GM21723 (cell line): ENCODE results near the gene SZT2.
A peak's percentile ranks its signal among the peaks of the same experiment; 100 is the strongest.
"Not testable (repeated sequence)": the region's sequence is repeated elsewhere in the genome, so short reads cannot be mapped to it uniquely, and the experiment has no call there.

Experiments
- ATAC-seq: cut with Tn5 transposase; IDR thresholded peaks from one replicate; pipeline ENCODE4 v1.9.1; 2021; ENCODE audit warnings: mild to moderate bottlenecking, moderate library complexity; ENCODE audit not compliant: unreplicated experiment

The SZT2 gene

DNA sequence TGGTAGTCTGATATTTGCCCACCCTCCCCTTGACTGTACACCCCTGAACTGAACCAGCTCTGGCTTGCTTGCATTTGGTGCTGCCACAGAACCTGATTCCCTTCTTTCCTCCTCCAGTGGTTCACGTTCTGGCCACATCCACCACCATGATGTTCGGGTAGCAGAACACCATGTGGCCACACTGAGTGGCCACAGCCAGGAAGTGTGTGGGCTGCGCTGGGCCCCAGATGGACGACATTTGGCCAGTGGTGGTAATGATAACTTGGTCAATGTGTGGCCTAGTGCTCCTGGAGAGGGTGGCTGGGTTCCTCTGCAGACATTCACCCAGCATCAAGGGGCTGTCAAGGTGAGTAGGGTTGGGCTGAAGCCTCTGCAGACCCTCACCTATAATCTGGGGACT, 29.1 kb upstream of the SZT2 start:
- no peak for ATAC-seq

DNA sequence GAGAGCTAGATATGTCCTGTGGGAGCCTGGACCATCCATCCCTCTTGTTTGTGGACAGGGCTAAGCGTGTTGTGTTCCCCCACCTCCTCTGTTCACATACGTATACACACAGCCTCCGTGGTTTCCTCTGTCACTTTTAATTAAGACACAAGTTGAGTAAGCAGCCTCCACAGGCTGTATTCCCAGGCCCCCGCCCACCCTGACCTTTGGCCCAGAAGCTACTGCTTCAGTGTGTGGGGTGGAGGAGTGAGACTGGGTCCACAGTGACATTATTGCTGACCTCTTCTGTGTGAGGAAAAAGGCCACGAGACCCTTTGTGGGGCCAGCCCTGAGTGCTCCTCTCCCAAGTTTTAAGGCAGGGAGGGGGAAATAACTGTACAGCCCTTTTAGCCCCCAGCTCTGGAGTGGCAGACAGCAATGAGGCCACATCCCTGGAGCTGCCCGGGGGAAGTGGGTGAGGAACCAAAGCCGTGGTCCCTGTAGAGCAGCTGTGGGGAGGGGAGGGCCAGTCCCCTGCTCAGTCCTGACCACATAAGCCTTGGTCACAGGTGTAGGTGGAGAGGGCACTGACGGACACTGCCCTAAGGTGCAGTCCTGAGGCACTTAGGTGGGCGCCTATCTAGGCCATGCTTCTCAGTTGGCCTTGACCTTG, 26.3 kb upstream of the SZT2 start:
- ATAC-seq = no peak

DNA sequence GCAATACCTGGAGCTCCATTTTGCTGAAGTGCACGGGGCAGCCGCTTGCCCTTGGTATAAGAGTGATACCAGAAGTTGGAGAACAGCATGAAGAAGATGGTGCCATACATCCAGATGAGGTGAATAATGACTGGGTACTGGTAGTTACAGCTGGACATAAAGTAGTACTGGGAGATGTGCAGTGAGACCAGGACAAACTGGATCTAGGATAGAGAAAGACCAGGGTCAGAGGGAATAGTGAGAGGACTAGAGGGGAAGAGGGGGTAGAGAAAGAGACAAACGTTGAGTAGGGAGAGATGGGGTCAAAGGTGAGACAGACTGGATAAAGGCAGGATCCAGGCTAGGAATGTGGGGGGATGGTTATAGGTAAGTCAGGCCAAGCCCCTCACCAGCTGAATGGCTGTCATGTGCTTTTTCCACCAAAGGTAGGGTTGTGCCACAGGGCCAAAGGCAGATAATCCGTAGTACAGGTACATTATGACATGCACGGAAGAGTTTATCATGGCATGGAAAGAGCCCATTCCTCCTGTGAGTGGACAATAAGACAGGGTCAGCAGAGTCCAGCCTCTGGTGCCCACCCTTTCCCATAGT, 25.7 kb upstream of the SZT2 start:
- no peak for ATAC-seq

DNA sequence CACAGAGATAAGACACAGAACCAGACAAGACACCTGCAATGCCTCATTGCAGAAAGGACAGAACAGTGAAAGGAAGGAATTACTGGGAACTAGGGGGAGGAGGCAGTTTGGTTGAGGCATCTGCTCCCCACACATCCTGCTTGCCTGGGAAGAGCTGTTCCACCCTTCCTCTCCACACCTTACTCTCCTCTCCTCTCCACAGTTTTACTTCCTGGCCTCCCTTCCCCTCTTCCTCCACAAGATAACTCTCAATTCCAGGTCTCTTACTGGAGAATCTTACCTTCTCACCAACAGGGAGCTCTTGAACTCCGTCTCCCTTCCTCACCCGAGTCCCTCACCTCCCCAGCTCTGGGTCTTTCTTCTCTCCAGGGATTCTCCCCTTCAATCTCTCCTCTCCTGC, 24.0 kb upstream of the SZT2 start:
- no peak for ATAC-seq

DNA sequence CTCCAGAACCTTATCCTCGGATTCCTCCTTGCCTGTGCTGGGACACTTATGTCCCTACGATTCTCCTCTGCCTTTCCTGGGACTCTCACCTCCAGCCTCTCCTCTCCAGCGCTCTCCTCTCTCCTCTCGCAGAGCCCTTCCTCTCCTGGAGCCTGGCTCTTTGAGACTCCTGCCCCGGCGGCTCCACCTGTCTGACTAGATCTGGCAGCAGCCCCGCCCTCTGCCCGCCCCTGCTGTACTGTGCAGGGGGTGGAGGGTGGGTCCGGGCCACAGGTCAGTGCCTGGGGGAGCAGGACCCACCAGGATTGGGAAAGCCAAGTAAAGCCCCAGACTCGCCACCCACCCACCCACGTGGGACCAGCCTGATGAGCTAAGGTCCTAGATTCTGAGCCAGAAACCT, 23.5 kb upstream of the SZT2 start:
- ATAC-seq = no peak

DNA sequence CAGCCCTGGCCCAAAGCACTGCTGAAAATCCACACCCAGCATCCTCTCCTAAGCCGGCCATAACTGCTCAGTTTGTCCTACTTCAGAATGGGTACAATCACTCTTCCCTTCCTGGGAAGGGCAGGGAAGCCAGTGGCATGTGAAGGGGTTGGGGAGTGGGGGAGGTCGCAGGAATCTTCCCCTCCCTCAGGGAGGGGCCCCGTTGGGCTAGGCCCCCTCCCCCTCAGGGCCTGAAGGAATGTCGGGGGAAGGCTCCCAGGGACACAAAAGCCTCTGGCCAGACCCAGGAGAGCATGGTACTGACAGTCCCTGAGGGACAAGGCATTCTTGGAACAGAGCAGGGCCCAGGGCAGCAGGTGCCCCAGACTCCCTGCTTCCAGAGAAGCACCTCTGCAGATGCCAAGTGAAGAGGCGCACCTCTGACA, 23.1 kb upstream of the SZT2 start:
- ATAC-seq = no peak

DNA sequence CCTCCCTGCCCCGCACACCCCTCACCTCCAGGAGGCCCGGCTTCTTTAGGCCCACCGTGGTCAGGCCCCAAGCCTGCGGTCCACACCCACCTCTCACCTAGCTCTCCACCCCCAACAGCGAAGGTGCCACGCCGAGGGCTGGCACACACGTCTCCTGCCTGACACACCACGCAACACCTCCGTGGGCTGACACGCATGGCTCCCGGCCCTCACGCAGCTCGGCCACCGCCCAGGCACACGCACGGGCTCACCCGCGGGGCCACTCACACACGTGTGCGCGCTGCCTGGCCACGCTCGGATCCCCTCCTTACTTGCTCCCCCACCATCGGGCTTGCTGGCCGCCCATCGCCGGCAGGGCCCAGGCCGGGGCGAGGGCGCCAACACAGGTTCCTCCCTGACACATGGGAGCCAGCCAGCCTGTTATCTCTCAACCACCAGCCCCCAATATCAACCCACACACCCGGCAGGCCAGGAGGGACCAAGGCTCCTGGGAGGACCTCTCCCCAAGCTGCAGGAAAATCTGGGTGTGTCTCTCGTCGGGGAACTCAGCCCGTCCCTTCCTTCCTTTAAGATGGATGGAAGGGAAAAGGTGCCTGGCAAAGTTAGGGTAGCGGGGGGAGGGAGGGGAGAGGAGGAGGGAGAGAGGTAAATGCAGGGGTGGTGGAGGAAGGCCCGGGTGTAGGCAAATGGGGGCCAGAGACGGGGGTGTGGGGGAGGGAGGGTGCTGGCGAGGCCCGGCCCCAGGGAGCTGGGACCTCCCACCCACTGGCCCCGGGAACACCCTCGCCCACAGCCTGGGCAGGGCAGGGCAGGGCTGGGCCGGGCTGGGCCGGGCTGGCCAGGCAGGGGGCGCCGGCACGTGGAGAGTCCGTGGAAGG, 22.4 kb upstream of the SZT2 start:
- ATAC-seq = peak; percentile 49

DNA sequence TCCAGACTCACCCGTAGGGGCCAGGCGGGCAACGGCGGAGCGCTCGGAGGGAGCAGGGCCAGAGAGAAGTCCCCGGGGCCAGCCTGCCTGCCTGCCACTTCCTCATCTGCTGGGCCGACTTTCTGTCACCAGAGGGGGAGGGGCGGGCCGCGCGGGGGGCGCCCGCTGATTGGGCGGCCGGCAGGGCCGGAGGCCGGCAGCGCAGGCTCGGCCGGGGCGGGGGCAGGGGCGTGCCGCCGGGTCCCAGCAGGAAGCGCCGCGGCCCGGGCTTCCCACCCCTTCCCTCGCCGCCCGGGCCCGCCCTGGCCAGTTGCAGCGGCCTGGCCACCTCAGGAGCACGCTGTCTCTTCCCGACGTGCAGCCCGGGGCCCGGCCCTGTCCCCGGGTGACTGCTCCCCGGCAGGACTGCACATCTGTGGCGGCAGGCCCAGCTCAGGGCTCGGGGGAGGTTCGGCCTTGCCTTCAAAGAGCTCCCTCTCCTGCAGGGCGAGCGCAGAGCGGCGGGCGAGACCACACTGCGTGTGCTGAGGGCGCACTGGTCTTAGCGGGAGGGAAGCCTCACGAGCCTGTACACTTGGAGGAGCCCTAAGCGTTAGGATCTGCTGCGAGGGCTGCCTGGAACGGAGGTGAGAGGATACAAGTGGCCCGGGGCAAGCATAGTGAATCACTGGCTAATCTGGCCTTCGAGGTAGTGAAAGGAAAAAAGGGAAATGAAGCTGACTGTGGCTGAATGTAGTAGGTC, 21.6 kb upstream of the SZT2 start, which contains the start of gene ELOVL1:
Gene ELOVL1, minus strand, starts transcription at position 108 of the 742 bp plus-strand sequence. CDS start 2,402 bp downstream, outside the sequence.
- ATAC-seq = peak; percentile 71

DNA sequence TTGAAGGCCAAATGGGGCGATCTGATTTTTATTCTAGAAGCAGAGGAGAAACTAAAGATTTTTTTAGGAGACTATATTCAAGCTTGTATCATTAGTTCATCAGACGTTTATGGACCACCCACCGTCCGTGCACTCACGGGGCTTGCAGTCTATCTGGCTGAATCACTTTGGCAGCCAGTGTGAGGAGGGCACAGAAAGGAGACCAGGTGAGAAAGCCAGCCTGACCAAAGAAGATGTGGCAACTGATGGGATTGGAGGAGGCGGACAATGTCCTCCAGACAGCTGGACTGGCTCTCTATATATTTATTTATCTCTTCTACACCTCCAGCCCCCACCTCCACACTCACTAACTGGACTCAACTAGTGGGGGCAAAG, 21.1 kb upstream of the SZT2 start:
- no peak for ATAC-seq

DNA sequence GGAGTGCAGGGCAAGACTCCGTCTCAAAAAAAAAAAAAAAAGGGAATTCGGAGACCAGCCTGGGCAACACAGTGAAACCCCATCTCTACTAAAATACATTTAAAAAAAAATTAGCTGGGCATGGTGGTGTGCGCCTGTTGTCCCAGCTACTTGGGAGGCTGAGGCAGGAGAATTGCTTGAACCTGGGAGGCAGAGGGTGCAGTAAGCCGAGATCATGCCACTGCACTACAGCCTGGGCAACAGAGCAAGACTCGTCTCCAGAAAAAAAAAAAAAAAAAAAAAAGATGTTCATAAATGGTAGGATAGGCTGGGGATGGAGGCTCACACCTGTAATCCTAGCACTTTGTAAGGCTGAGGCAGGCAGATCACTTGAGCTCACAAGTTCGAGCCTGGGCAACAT, 19.9 kb upstream of the SZT2 start:
- ATAC-seq = not testable (repeated sequence)

DNA sequence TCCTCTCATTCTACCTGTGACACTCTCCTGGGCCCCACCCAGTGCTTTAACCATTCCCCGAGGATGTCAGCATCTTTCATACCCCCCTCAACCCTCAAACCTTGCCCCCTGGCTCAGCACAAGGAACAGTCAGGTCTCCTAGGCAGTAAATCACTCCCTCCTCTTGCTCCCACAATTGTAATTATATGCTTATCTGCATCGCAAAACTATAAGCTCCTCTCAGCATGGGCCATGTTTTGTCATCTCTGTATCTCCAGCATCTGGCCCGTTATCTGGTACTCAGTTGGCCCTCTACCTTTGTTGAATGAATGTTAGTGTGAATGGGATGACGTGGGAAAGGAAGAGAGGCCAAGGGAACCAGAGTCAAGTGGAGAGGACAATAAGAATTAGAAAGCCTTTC, 19.1 kb upstream of the SZT2 start:
- no peak for ATAC-seq

DNA sequence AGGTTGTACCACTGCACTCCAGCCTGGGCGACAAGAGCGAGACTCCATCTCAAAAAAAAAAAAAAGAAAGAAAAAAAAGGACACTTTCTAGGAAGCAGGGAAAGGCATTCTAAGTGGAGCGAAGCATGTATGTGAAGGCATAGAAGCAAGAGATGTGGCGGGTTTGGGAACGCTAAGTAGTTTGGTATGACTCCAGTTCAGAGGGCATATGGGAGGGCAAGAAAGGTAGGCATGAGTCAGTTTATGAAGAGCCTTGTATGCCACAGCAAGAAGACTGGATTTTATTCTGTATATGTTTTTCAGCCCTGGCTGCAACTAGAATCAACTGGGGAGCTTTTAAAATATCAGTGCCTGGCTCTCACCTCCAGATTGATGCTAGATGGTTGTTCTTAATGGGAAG, 17.5 kb upstream of the SZT2 start:
- ATAC-seq = no peak

DNA sequence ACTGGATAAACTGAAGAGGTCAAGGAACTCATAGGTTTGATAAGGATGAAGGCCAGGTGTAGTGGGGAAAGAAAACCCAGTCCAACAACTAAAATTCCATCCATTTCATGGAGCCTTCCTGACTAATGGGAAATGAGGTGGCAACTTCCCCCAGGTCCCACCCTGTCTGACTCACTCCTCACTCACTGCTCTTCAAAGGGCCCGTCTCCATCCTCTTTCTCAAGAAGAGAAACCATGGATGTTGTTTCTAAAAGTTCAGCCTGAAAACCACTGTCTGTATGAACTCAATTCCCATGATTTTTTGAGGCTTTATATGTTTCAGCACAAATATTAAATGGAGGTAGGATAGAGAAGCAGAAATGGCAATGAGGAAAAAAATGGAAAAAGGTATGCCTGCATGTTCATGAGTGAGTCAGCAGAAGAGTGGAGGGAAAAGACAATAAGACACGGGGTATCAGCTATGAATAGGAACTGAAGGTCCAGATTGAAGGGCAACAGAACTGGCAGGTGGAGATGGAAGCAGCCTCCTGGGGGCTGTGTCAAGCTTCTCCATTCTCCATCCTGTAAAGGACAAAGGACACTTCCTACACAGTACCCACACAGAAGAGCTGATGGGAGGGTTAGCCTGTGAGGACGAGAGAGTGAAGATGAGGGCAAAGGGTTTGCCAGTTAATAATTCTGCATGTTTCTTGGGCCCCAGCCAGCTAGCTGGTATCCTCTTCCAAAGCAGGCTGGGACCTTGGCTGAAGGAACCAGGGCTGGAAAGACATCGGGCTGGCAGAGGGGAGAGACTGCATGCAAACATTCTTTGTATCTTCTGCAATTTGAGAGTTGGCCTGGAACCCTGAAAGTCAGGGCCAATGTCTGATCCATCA, 16.4 kb upstream of the SZT2 start:
- ATAC-seq = no peak

DNA sequence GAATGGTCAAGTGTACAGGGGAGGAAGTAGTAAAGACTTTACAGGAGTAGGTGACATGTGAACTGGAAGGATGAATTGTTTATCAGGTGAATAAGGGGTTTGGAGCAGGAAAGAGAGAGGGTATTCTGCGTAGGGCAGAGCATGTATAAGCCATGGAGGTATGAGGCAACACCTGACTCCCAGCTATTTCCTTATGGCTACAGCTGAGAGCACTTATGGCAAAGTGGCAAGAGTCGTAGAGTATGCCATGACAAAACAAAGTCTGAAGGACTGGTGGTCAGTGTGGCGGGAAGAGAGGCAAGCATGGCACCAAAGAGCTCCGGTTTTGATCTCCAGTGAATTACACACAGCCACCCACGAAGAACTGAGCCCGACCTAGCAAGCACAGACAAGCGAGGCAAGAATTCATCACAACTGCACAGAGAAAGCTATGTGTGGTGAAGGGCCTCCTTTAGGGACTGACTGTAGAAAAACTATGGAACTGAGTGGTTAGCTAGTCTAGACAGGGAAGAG, 12.9 kb upstream of the SZT2 start:
- no peak for ATAC-seq

DNA sequence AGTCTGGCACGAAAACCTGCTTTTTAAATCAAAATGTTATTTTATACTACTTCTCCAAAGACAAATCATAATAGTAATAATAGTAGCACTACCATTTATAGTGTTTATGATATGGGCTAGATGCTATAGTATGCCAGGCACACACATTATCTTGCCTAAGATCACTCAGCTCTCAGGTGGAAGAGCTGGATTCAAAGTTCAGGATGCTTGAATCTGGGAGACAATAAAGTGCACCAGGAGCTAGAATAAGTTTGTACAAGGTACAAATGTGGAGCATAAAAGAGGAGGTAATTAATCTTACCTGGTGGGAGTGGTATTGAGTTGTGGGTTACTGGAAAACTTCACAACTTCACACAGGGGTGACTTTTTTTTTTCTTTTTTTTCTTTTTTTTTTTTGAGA, 11.9 kb upstream of the SZT2 start:
- no peak for ATAC-seq

DNA sequence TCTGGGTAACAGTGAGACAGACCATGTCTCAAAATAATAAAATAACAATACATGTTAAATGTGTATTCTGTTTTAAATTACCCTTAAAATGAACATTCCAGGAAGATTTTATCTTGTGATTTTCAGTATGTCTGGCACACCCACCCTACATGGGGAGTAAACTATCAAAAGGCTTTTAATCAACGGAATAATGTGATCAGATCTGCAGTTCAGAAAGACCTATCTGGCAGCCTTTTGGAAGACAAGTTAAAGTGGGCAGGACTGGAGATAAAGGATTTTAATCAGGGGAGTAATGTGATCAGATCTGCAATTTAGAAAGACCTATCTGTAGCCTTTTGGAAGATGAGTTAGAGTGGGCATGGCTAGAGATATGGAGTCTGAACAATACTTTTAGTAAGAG, 10.2 kb upstream of the SZT2 start:
- ATAC-seq = no peak

DNA sequence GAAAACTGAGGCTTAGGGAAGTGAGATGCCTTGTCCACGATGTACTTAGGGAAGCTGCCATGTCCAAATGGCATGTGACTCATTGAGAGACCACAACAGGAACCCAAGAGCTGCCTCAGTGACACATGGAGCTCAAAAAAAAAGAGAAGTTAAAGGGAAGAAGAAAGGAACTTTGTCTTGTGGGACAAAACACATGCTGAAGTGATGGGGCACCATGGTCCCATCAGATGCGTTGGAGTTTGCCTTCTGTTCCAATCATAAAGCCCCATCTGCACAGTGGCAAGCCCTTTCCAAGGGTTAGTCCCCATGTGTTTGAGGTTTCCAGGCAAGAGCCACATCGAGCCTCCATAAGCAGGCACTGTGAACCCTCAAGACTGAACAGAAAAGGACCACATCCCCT, 8.1 kb upstream of the SZT2 start:
- no peak for ATAC-seq

DNA sequence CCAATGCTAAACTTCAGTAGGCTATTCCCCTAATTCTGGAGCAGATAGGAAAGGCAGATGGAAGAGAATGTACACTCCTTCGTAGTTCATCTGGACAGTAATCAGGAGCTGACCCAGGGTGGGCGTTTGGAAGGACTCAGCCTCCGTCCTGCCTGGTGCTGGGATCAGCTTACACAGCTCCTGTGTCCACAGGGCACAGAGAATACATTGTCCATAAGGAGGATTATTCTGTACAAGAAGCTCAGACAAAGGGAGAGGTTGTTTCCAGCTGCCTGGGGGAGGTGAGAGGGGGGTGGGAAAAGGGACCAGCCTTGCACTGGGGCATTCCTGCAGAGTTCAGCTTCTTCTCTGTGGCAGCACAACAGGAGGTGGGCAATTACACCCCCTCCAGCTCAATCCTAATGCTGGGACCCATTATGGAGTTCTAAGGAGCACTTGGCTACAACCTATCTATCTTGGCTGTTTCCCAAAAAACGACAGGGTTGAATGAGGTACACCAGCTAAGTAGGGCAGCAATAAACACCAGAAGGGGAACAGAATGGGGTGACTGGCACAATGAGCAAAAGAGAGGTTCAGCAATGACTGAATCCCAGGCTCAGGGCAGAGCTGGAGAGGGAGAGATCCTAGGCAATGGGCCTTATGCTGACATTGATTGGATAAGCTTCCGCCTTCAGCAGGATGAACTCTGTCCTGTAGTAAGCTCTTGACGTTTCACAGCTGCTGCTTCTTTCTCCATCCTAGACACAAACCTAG, 7.5 kb upstream of the SZT2 start:
- ATAC-seq = no peak

DNA sequence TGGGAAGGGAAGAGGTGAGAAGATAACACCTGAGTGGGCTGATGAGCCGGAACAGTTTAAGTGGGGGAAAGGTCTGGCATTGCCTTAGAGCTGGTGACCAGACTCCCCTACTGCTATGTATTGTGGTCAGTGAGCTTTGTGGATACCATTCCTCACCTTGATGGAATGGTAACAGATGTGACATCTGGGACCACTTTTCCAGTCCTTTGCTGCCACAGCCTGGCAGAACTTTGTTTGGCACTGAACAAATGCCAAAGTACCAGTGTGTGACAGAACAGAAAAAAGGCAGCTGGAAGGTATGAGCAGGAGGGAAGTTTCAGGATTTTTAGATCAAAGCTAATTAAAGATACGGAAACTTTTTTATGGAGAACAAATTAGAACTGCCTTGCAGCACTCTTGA, 6.2 kb upstream of the SZT2 start:
- no peak for ATAC-seq
